Subcutaneous adipose tissue (tissue), 4 donors: Measurements from ENCODE around the gene GPR160. TPM values are rescaled to one million over a fixed set of nuclear protein-coding genes. Genes with fewer than 3 reads are reported as not detected.

Source experiments
- CTCF ChIP-seq: fragments of 450-650 bp; IDR thresholded peaks from one replicate; pipeline ENCODE4 v1.5.1; 2016; ENCODE audit warnings: low read depth, mild to moderate bottlenecking, control low read depth, antibody characterized with exemption, moderate library complexity
- total RNA-seq, 4 donors: library from RNA; depleted of rRNA; stranded (reverse); fragments of >200 nt; gene quantifications; one replicate each; pipeline ENCODE4 v1.1.0, GENCODE V29; 2016

Gene GPR160
- total RNA-seq, 4 donors from 2014 or later = 4.6 to 13.9 (median 8.9) TPM

DNA sequence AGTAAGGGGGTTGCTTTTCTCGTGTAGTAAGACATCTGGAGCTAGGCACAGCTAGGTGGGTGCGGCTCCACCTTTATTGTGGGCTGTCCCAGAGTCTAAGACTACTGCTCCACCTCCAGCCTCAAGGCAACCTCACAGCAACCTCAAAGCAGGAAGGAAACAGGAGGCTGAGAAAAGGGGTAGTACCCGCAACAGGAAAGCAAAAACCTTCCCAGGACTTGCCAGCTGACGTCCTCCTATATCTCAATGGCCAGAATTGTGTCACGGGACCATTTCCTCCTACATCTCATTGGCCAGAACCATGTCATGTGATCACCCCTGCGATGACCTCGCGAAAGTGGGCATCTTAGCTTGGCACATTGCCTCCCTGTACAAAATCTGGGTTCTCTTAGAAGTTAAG lies 4.3 kb upstream of the GPR160 start:
- no peak for TF ChIP-seq CTCF

- TF ChIP-seq CTCF = no peak
Observed at GRCh38 chr3:170038434-170039110, 777 bp downstream of the GPR160 start.

DNA sequence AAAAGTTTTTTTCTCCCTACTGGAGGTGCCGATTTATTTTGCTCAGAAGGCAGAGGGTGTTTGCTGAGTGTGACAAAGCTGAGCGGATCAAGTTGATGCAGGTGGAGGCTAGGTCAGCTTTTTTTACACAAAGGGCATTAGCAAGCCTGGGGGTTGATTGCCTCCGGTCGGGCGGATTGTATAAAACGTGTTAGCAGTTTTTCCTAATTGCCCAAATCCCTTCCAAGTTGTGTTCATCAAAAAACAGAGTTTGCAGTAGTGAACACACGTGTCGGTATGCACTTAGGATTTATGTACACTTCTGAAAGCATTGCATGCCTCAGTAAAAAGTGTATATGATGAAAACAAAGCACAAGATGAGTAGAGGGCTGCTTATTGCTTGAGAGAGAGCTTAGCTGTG lies 2.6 kb downstream of the GPR160 start:
- TF ChIP-seq CTCF = no peak

DNA sequence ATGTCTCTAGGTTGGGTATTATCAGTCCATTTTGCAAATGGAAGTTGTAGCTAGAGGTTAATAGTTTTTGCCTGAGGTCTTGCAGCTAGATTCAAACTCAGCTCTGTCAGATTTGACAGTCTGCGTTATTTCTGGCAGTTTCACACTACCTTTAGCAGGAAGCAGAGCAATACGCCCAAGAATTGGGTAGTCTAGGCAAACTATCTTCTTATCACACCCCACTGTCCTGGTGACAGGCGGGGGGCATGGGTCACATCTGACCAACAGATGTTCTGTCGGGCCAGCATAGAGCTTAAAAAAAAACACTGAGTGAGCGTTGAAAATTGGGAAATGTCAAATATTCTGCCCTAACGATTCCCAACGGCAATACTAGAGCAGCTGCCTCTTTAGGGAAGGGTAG lies 5.7 kb downstream of the GPR160 start:
- TF ChIP-seq CTCF = no peak

GRCh38 chr3:170044271-170044670 lies 6.5 kb downstream of the GPR160 start:
- no peak for TF ChIP-seq CTCF

DNA sequence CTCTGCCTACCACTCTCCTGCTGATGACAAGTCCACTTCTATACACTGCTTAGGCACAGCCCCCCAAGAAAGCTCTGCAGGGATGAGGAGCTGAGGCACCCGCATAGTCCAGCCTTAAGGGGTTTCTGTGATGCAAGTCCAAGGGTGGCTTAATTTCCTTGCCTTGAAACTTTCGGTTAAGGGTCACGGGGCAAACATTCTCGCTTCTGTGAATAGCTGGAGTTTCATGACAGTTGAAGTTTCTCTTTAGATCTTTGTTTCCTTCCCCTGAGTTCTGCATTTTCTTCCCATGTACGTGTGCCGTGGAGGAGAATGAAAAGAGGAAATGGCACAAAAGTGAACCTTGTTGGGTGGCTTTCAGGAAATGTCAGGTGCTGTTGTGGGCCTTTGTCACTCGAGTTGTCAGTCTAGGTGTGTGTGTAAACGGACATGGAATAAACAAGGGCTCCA lies 7.0 kb downstream of the GPR160 start:
- TF ChIP-seq CTCF = no peak

GRCh38 chr3:170046269-170047132 lies 8.7 kb downstream of the GPR160 start:
- no peak for TF ChIP-seq CTCF
